ENCODE data around the gene TMEM209.

Gene TMEM209

DNA sequence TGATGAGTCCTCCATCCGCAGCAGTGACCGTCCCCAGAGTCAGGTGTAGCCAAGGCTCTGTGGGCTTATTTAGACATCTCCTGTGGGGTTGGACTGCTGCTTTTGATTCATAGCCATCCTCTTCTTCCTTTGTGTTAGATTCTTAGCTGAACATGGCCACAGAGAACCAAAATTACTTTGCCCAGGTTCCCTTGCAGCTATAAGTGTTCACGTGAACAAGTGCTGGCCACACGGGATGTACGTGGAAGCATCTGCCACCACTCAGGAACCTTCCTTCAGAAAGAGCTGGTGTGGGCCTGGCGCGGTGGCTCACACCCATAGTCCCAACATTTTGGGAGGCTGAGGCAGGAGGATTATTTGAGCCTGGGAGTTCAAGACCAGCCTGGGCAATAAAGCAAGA is 49.1 kb downstream of the TMEM209 start:
- TF ChIP-seq, protein P1, sequence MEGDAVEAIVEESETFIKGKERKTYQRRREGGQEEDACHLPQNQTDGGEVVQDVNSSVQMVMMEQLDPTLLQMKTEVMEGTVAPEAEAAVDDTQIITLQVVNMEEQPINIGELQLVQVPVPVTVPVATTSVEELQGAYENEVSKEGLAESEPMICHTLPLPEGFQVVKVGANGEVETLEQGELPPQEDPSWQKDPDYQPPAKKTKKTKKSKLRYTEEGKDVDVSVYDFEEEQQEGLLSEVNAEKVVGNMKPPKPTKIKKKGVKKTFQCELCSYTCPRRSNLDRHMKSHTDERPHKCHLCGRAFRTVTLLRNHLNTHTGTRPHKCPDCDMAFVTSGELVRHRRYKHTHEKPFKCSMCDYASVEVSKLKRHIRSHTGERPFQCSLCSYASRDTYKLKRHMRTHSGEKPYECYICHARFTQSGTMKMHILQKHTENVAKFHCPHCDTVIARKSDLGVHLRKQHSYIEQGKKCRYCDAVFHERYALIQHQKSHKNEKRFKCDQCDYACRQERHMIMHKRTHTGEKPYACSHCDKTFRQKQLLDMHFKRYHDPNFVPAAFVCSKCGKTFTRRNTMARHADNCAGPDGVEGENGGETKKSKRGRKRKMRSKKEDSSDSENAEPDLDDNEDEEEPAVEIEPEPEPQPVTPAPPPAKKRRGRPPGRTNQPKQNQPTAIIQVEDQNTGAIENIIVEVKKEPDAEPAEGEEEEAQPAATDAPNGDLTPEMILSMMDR (IDR thresholded peaks at IDR 0.05) = no peak
- Histone ChIP-seq H3K27me3 (ENCODE audit: control insufficient read depth, insufficient read depth, low read length) (no peaks in the 10 kb centered on the region), H3K4me2 (ENCODE audit: low read length) (no peak overlapping the region), H3K4me1 (peaks cover 9% of the 10 kb centered on the region), H3K4me3 (ENCODE audit: low read depth, low read length) (no peak overlapping the region), H3K9me3 (ENCODE audit: control insufficient read depth, low read length) (no peaks in the 10 kb centered on the region), H2AFZ (no peak overlapping the region), H3K36me3 (ENCODE audit: control insufficient read depth, insufficient read depth, low read length) (no peaks in the 10 kb centered on the region), H3K9ac (no peak overlapping the region), H3K27ac (no peak overlapping the region), H3K79me2 (no peaks in the 10 kb centered on the region)

DNA sequence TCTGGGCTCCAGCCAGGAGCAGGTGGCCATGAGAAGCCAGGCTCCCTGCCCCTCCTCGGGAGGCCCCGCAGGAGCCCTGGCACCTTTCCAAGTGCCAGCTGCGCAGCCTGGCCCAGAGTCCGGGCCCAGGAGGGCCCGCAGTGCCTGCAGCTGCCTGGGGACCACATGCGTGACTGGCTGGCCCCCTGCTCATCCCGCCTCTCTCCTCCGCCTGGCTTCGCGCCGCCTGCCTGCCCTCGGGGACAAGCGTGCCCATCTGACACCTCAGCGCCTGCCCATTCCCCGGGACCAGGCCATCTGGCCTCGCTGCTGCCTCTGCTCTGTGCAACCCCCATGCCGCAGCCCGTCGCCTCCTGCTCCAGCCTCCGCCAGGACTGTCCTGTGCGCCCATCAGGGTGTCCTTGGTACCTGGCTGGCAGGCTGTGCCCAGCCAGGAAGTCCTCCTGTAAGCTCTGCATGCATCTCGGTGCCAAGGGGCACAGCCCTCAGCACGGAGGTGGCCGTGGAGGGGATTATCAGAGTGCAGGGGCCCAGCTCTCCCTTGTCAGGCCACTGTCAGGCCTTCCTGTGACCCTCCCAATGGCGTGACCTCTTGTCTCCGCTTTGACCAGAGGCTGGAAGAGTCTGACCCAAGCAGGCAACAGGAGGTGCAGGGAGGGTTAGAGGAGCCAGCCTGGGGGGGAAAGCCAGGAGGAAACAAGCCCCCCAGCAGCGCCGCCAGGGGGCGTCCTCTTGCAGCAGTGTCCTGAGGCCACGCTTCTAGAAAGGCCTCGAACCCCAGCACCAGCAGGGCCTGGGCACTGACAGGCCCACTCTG is 50.5 kb downstream of the TMEM209 start:
- peak overlapping the region; percentile 62 for H2AFZ ChIP-seq
- H3K4me3 ChIP-seq (ENCODE audit: low read depth, low read length) = no peak overlapping the region
- peaks cover 9% of the 10 kb centered on the region for H3K4me1 ChIP-seq
- no peak overlapping the region for H3K9ac ChIP-seq
- no peak overlapping the region for H3K27ac ChIP-seq
- TF ChIP-seq, protein P1 (IDR thresholded peaks at IDR 0.05) = peak; percentile 12
- no peaks in the 10 kb centered on the region for H3K27me3 ChIP-seq (ENCODE audit: control insufficient read depth, insufficient read depth, low read length)
- H3K36me3 ChIP-seq (ENCODE audit: control insufficient read depth, insufficient read depth, low read length) = no peaks in the 10 kb centered on the region
- no peaks in the 10 kb centered on the region for H3K79me2 ChIP-seq
- H3K4me2 ChIP-seq (ENCODE audit: low read length) = no peak overlapping the region
- H3K9me3 ChIP-seq (ENCODE audit: control insufficient read depth, low read length) = no peaks in the 10 kb centered on the region

DNA sequence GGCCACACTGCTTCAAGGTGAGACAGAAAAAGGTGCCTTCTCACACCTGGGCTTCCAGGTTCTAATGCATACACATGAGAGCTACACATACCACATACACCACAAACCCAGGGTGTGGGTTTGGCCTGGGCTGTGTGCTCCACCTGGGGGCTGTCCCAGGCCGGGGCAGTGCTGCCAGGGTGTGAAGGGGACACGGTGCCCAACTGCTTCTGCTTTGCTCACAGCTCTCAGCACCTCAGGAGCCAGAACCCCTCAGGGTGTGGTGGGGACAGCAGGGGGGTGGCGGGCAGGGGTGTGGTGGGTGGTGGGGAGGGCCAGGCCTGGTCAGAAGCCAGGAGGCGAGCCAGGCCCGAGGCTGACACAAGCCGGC is 51.1 kb downstream of the TMEM209 start:
- no peak overlapping the region for H3K27ac ChIP-seq
- no peaks in the 10 kb centered on the region for H3K79me2 ChIP-seq
- TF ChIP-seq, protein P1 (IDR thresholded peaks at IDR 0.05) = no peak
- H3K9me3 ChIP-seq (ENCODE audit: control insufficient read depth, low read length) = no peaks in the 10 kb centered on the region
- H3K9ac ChIP-seq = no peak overlapping the region
- H3K4me2 ChIP-seq (ENCODE audit: low read length) = no peak overlapping the region
- H3K4me1 ChIP-seq = peaks cover 13% of the 10 kb centered on the region
- H3K36me3 ChIP-seq (ENCODE audit: control insufficient read depth, insufficient read depth, low read length) = no peaks in the 10 kb centered on the region
- no peaks in the 10 kb centered on the region for H3K27me3 ChIP-seq (ENCODE audit: control insufficient read depth, insufficient read depth, low read length)
- H2AFZ ChIP-seq = peak overlapping the region; percentile 62
- no peak overlapping the region for H3K4me3 ChIP-seq (ENCODE audit: low read depth, low read length)

DNA sequence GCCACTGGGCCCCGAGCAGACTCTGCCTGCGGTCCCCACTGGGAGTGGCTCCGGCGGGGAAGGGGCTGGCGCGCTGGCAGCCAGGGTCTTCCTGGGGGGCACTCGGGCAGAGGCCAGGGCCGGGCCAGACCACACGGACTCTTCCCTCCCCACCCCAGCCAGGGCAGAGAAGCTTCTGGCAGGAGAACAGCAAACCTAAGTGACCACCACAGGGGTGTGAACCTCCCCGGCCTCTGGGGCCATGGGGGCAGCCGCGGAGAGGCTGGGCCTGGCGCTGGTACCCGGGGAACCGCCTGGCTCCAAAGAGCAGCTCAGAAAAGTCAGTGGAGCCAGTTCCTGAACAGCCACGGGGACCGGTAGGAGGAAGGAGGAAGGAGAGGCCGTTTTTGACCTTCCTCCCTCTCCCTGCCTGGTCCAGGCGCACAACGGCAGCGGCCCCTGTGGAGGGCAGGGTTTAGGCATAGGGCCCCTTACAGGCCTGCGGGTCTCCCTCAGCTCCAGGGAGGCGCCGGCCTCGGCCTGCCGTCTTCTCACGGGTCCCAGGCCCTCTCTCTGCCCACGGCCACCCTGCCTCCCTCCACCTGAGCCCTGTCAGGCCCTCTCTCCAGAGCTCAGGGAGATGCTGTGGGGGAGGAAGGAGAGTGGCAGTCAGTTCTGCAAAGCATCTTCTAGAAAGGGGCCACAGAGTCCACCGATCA is 51.8 kb downstream of the TMEM209 start:
- no peak overlapping the region for H3K27ac ChIP-seq

More for the DNA sequence above, 51.8 kb downstream of the TMEM209 start:
- Histone ChIP-seq H3K36me3 (ENCODE audit: control insufficient read depth, insufficient read depth, low read length) (no peaks in the 10 kb centered on the region), H3K4me3 (ENCODE audit: low read depth, low read length) (no peak overlapping the region), H3K4me1 (peaks cover 13% of the 10 kb centered on the region), H3K4me2 (ENCODE audit: low read length) (no peak overlapping the region), H2AFZ (no peak overlapping the region), H3K9me3 (ENCODE audit: control insufficient read depth, low read length) (no peaks in the 10 kb centered on the region), H3K9ac (no peak overlapping the region), H3K27me3 (ENCODE audit: control insufficient read depth, insufficient read depth, low read length) (no peaks in the 10 kb centered on the region), H3K79me2 (no peaks in the 10 kb centered on the region)
- TF ChIP-seq, protein P1 (IDR thresholded peaks at IDR 0.05) = no peak
